B cell (primary cell): ENCODE measurements around the gene EXD2. TPM values are rescaled to one million over a fixed set of nuclear protein-coding genes. Genes with fewer than 3 reads are reported as not detected.

Experiments
- ATAC-seq: fragments of 200-7000 bp; cut with Tn5 transposase; one replicate; pipeline ENCODE4 v1.10.0; 2021; ENCODE audit warnings: low read depth, mild to moderate bottlenecking, moderate number of reproducible peaks, moderate library complexity
- CTCF ChIA-PET: fragments of 350-600 bp; sonication (Branson Sonifier 250); formaldehyde crosslinking; loops from one replicate; lab custom pipeline; 2021; ENCODE audit warnings: antibody characterized with exemption, inconsistent platforms; lab: Charles Lee
- POLR2A ChIA-PET: fragments of 350-600 bp; sonication (Branson Sonifier 250); formaldehyde crosslinking; loops from one replicate; lab custom pipeline; 2021; ENCODE audit warnings: antibody characterized with exemption; lab: Charles Lee
- DNase-seq: peaks from one replicate; pipeline ENCODE4 v3.0.0; 2013
- H2AFZ ChIP-seq: 2 replicates; pipeline ENCODE4 v1.6.1; 2012; ENCODE audit warnings: mild to moderate bottlenecking, low read depth, low read length; ENCODE audit not compliant: insufficient read depth, poor library complexity, severe bottlenecking
- H3K27ac ChIP-seq, 2 donors: 1 replicate in 1 of 2; 2 replicates in 1 of 2; pipeline ENCODE4 v1.5.1; 2012 to 2013; ENCODE audit warnings: low read length in 2 of 2, mild to moderate bottlenecking in 2 of 2, moderate library complexity in 1 of 2
- H3K27me3 ChIP-seq, 4 experiments: fragments of 200-600 bp in 1 of 4; sonication (generic) in 1 of 4; replicated peaks in 1 of 4; 1 replicate in 2 of 4; 2 replicates in 2 of 4; pipeline versions ENCODE4 v1.6.1 to v1.7.0; 2013 to 2016; ENCODE audit warnings: low read length in 3 of 4, mild to moderate bottlenecking in 2 of 4, mixed read lengths in 1 of 4, moderate library complexity in 1 of 4; ENCODE audit not compliant: insufficient read depth in 4 of 4, control insufficient read depth in 3 of 4; ENCODE audit errors: control extremely low read depth in 1 of 4
- H3K36me3 ChIP-seq, 2 experiments: replicated peaks in 1 of 2; 1 replicate in 1 of 2; 2 replicates in 1 of 2; pipeline versions ENCODE4 v1.6.1 to v1.7.1; 2013; ENCODE audit warnings: low read length in 1 of 2; ENCODE audit not compliant: insufficient read depth in 2 of 2, control insufficient read depth in 1 of 2; ENCODE audit errors: control extremely low read depth in 1 of 2, extremely low read depth in 1 of 2
- H3K4me1 ChIP-seq, 2 donors: fragments of 200-600 bp in 1 of 2; sonication (generic) in 1 of 2; 1 replicate in 1 of 2; 2 replicates in 1 of 2; pipeline versions ENCODE4 v1.5.1 to v1.6.1; 2013 to 2017; ENCODE audit warnings: low read length in 2 of 2; ENCODE audit not compliant: control insufficient read depth in 2 of 2, insufficient read depth in 2 of 2
- H3K4me2 ChIP-seq: replicated peaks from 2 replicates; pipeline ENCODE3; 2012; ENCODE audit warnings: mild to moderate bottlenecking, low read depth, low read length; ENCODE audit not compliant: poor library complexity, severe bottlenecking
- H3K4me3 ChIP-seq, 5 experiments: fragments of 200-600 bp in 1 of 5; sonication (generic) in 1 of 5; 1 replicate in 3 of 5; 2 replicates in 2 of 5; pipeline versions ENCODE4 v1.5.1 to v1.7.0; 2011 to 2016; ENCODE audit warnings: low read length in 4 of 5, mild to moderate bottlenecking in 4 of 5, low read depth in 2 of 5, control low read depth in 1 of 5, moderate library complexity in 1 of 5; ENCODE audit not compliant: insufficient read depth in 1 of 5; ENCODE audit errors: control extremely low read depth in 1 of 5, extremely low read depth in 1 of 5
- H3K79me2 ChIP-seq: fragments of 200-600 bp; sonication (generic); one replicate; pipeline ENCODE4 v1.6.0; 2016; ENCODE audit warnings: low read length; ENCODE audit not compliant: control insufficient read depth, insufficient read depth
- H3K9ac ChIP-seq: fragments of 200-600 bp; sonication (generic); 2 replicates; pipeline ENCODE4 v1.6.1; 2017; ENCODE audit warnings: mild to moderate bottlenecking, low read length, moderate library complexity
- H3K9me3 ChIP-seq, 3 donors: one replicate each; pipeline versions ENCODE4 v1.6.1 to v1.7.1; 2013; ENCODE audit warnings: low read length in 2 of 3; ENCODE audit not compliant: control insufficient read depth in 2 of 3, insufficient read depth in 1 of 3; ENCODE audit errors: control extremely low read depth in 1 of 3
- H4K20me1 ChIP-seq: 2 replicates; pipeline ENCODE4 v1.6.0; 2012; ENCODE audit warnings: mild to moderate bottlenecking, low read length; ENCODE audit not compliant: insufficient read depth, control insufficient read depth, poor library complexity, severe bottlenecking
- H3K27ac Mint-ChIP-seq: one replicate; pipeline ENCODE4 v1.8.0; 2021; ENCODE audit warnings: mixed read lengths
- H3K27me3 Mint-ChIP-seq: one replicate; pipeline ENCODE4 v1.8.0; 2021; ENCODE audit warnings: mixed read lengths
- H3K4me1 Mint-ChIP-seq: one replicate; pipeline ENCODE4 v1.8.0; 2021; ENCODE audit warnings: mixed read lengths
- H3K4me3 Mint-ChIP-seq: one replicate; pipeline ENCODE4 v1.8.0; 2021; ENCODE audit warnings: mixed read lengths
- H3K9me3 Mint-ChIP-seq: one replicate; pipeline ENCODE4 v1.8.0; 2022; ENCODE audit warnings: mixed read lengths; ENCODE audit not compliant: insufficient read depth
- EZH2 ChIP-seq: IDR thresholded peaks from 2 replicates; pipeline ENCODE4 v1.6.1; 2012; ENCODE audit warnings: borderline replicate concordance, low read depth, mild to moderate bottlenecking, moderate library complexity, low read length; ENCODE audit not compliant: insufficient read depth, poor library complexity, severe bottlenecking
- WGBS: methylation state at CpG from one replicate; pipeline ENCODE4 v1.1.5; 2013; ENCODE audit warnings: missing lambda C conversion rate; ENCODE audit not compliant: insufficient coverage; 5-methylcytosine and 5-hydroxymethylcytosine counted together
- intact Hi-C: fragments of 100-400 bp; cut with micrococcal nuclease; formaldehyde crosslinking; loops from one replicate; pipeline ENCODE4 v1.10.0; 2022
- polyA plus RNA-seq: library from polyadenylated mRNA; depleted of rRNA; stranded (reverse); fragments of >200 nt; gene quantifications from 2 replicates; pipeline ENCODE4 v1.2.3, GENCODE V29; 2012
- total RNA-seq, 2 donors: library from RNA; stranded (reverse); fragments of 120-200 nt in 1 of 2; gene quantifications; 1 replicate in 1 of 2; 2 replicates in 1 of 2; pipeline versions ENCODE4 v1.2.3 to v1.2.4, GENCODE V29; 2013 to 2022
- TF ChIP-seq, protein P1 (sequence below): fragments of 200-600 bp; IDR thresholded peaks from one replicate; pipeline ENCODE4 v1.8.0; 2022; ENCODE audit warnings: antibody characterized with exemption, mild to moderate bottlenecking

The EXD2 gene
- total and polyA plus RNA-seq, 2 donors (not counting 1 experiment from before 2014, with no cell fraction given) = 3.6 to 10.0 TPM

DNA sequence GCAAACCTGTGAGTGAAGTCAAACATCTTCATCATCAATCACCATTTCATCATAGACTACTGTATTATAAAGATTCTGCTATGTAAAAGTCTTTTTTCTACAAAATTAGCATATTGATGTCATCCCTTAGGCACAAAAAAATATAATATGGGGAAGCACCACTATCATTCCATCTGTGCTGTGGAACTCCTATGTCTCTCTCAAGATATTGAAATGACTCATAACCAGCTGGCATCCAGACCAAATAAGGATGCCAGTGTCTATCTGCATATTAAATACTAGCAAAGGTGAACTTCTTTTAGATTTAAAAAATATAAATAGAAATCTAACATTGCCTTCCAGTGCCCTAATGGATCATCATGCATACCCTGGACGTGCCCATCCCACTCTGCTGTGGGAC is 20.5 kb upstream of the EXD2 start:
- DNase-seq (no peak), ATAC-seq (no peak)
- H3K27me3 ChIP-seq = peaks cover 0 to 4% (median under 1%) of the 10 kb centered on the region in 4 experiments
- H3K4me1 Mint-ChIP-seq = no peaks in the 10 kb centered on the region
- peaks cover 0 to 5% (median 0%) of the 10 kb centered on the region in 3 donors for H3K9me3 ChIP-seq
- peaks cover 2% of the 10 kb centered on the region for H3K9me3 Mint-ChIP-seq
- ChIA-PET POLR2A (no interaction called here), CTCF (no interaction called here)
- H3K4me3 Mint-ChIP-seq = no peak overlapping the region
- H3K9ac ChIP-seq = no peak overlapping the region
- H3K79me2 ChIP-seq = no peaks in the 10 kb centered on the region
- peaks cover 22% of the 10 kb centered on the region for H3K27me3 Mint-ChIP-seq
- H4K20me1 ChIP-seq = no peaks in the 10 kb centered on the region
- no peak overlapping the region for H3K4me3 ChIP-seq
- no peaks in the 10 kb centered on the region for H3K36me3 ChIP-seq
- H2AFZ ChIP-seq = no peak overlapping the region
- no peak overlapping the region for H3K27ac ChIP-seq
- no peak overlapping the region for H3K27ac Mint-ChIP-seq
- no peak for TF ChIP-seq EZH2
- TF ChIP-seq, protein P1, sequence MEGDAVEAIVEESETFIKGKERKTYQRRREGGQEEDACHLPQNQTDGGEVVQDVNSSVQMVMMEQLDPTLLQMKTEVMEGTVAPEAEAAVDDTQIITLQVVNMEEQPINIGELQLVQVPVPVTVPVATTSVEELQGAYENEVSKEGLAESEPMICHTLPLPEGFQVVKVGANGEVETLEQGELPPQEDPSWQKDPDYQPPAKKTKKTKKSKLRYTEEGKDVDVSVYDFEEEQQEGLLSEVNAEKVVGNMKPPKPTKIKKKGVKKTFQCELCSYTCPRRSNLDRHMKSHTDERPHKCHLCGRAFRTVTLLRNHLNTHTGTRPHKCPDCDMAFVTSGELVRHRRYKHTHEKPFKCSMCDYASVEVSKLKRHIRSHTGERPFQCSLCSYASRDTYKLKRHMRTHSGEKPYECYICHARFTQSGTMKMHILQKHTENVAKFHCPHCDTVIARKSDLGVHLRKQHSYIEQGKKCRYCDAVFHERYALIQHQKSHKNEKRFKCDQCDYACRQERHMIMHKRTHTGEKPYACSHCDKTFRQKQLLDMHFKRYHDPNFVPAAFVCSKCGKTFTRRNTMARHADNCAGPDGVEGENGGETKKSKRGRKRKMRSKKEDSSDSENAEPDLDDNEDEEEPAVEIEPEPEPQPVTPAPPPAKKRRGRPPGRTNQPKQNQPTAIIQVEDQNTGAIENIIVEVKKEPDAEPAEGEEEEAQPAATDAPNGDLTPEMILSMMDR = no peak
- H3K4me1 ChIP-seq = no peaks in the 10 kb centered on the region
- 40% methylated on average over 1 of the region's 1 CpG for WGBS
- no peak overlapping the region for H3K4me2 ChIP-seq
- intact Hi-C loops = no loop called here

- Histone ChIP-seq H3K4me3 (no peak overlapping the region), H3K9ac (no peak overlapping the region), H3K27me3 (peaks cover 0 to 4% (median 1%) of the 10 kb centered on the region in 4 experiments), H3K36me3 (no peaks in the 10 kb centered on the region), H3K79me2 (no peaks in the 10 kb centered on the region), H3K27ac (no peak overlapping the region), H3K4me1 (no peaks in the 10 kb centered on the region), H3K4me2 (no peak overlapping the region), H2AFZ (no peak overlapping the region), H4K20me1 (no peaks in the 10 kb centered on the region), H3K9me3 (peaks cover 0 to 5% (median 0%) of the 10 kb centered on the region in 3 donors)
- no peak for TF ChIP-seq EZH2
- TF ChIP-seq, protein P1 = no peak
- WGBS = no CpG with 5 or more reads among the region's 2 CpGs
- Mint-ChIP-seq H3K27me3 (peaks cover 23% of the 10 kb centered on the region), H3K4me3 (no peak overlapping the region), H3K4me1 (no peaks in the 10 kb centered on the region), H3K27ac (no peak overlapping the region), H3K9me3 (no peaks in the 10 kb centered on the region)
- intact Hi-C loops = no loop called here
- ChIA-PET CTCF (no interaction called here), POLR2A (no interaction called here)
- no peak for DNase-seq
- no peak for ATAC-seq
Measured at GRCh38 chr14:69171569-69171968, 19.7 kb upstream of the EXD2 start.
